SK-N-SH treated with all-trans-retinoic acid at 6 μM for 48 hours (cell line): Measurements from ENCODE around the gene DUOX2.

Experiments
- ATAC-seq: fragments of 200-7000 bp; cut with Tn5 transposase; 3 replicates; pipeline ENCODE4 v1.9.1; 2020; ENCODE audit warnings: mild to moderate bottlenecking, moderate library complexity
- ARNTL ChIP-seq: fragments of 450-650 bp; formaldehyde crosslinking; IDR thresholded peaks from 2 replicates; pipeline ENCODE4 v1.5.0; 2020; ENCODE audit warnings: low read depth, mild to moderate bottlenecking, moderate library complexity, borderline replicate concordance
- BACH2 ChIP-seq: fragments of 250-450 bp; sonication (Bioruptor Pico); IDR thresholded peaks from 2 replicates; pipeline ENCODE4 v1.9.0; 2021; ENCODE audit warnings: mild to moderate bottlenecking, borderline replicate concordance
- CSDC2 ChIP-seq: fragments of 250-450 bp; sonication (Bioruptor Pico); IDR thresholded peaks from 2 replicates; pipeline ENCODE4 v1.5.0; 2020; ENCODE audit warnings: mild to moderate bottlenecking, moderate library complexity
- ESRRG ChIP-seq: fragments of 250-450 bp; sonication (Bioruptor Pico); IDR thresholded peaks from 2 replicates; pipeline ENCODE4 v1.6.1; 2021; ENCODE audit warnings: mild to moderate bottlenecking
- GLIS3 ChIP-seq: fragments of 250-450 bp; sonication (Bioruptor Pico); IDR thresholded peaks from 2 replicates; pipeline ENCODE4 v1.5.0; 2020; ENCODE audit warnings: mild to moderate bottlenecking, moderate library complexity
- OSR1 ChIP-seq: fragments of 250-450 bp; sonication (Bioruptor Pico); IDR thresholded peaks from 2 replicates; pipeline ENCODE4 v1.8.0; 2022; ENCODE audit warnings: moderate library complexity, mild to moderate bottlenecking, inconsistent platforms
- PPARA ChIP-seq: fragments of 250-450 bp; sonication (Bioruptor Pico); IDR thresholded peaks from 2 replicates; pipeline ENCODE4 v1.5.0; 2020; ENCODE audit warnings: mild to moderate bottlenecking, borderline replicate concordance
- RARB ChIP-seq: fragments of 250-450 bp; sonication (Bioruptor Pico); IDR thresholded peaks from 2 replicates; pipeline ENCODE4 v1.8.0; 2021; ENCODE audit warnings: mild to moderate bottlenecking, moderate library complexity
- SNAI2 ChIP-seq: fragments of 250-450 bp; sonication (Bioruptor Pico); IDR thresholded peaks from 2 replicates; pipeline ENCODE4 v1.5.0; 2020; ENCODE audit warnings: mild to moderate bottlenecking, moderate library complexity
- TCF4 ChIP-seq: fragments of 250-450 bp; sonication (Bioruptor Pico); IDR thresholded peaks from 2 replicates; pipeline ENCODE4 v1.8.0; 2021; ENCODE audit warnings: mild to moderate bottlenecking, moderate library complexity, borderline replicate concordance
- TOX ChIP-seq: fragments of 250-450 bp; sonication (Bioruptor Pico); IDR thresholded peaks from 2 replicates; pipeline ENCODE4 v1.8.0; 2021; ENCODE audit warnings: mild to moderate bottlenecking, moderate library complexity, borderline replicate concordance
- ZC3H10 ChIP-seq: fragments of 250-450 bp; sonication (Bioruptor Pico); IDR thresholded peaks from 2 replicates; pipeline ENCODE4 v1.5.1; 2021; ENCODE audit warnings: mild to moderate bottlenecking, moderate library complexity
- ZFP3 ChIP-seq: fragments of 250-450 bp; sonication (Bioruptor Pico); IDR thresholded peaks from 2 replicates; pipeline ENCODE4 v1.5.0; 2020; ENCODE audit warnings: mild to moderate bottlenecking, moderate library complexity
- ZFP30 ChIP-seq: fragments of 450-650 bp; formaldehyde crosslinking; IDR thresholded peaks from 2 replicates; pipeline ENCODE4 v1.5.0; 2022; ENCODE audit warnings: mild to moderate bottlenecking, moderate library complexity
- ZNF565 ChIP-seq: fragments of 450-650 bp; formaldehyde crosslinking; conservative IDR thresholded peaks from 2 replicates; pipeline ENCODE4 v1.5.0; 2020; ENCODE audit warnings: low read depth, mild to moderate bottlenecking, moderate library complexity
- ZNF8 ChIP-seq: fragments of 450-650 bp; formaldehyde crosslinking; IDR thresholded peaks from 2 replicates; pipeline ENCODE4 v1.5.0; 2020; ENCODE audit warnings: mild to moderate bottlenecking, moderate library complexity
- TF ChIP-seq, protein P1 (sequence below): fragments of 250-450 bp; sonication (Bioruptor Pico); IDR thresholded peaks from 2 replicates; pipeline ENCODE4 v1.5.0; 2020; ENCODE audit warnings: mild to moderate bottlenecking, moderate library complexity
- TF ChIP-seq, protein P2 (sequence below): fragments of 250-450 bp; sonication (Bioruptor Pico); IDR thresholded peaks from 2 replicates; pipeline ENCODE4 v1.8.0; 2020; ENCODE audit warnings: mild to moderate bottlenecking, moderate library complexity, borderline replicate concordance
- TF ChIP-seq, protein P3 (sequence below): fragments of 250-450 bp; sonication (Bioruptor Pico); IDR thresholded peaks from 2 replicates; pipeline ENCODE4 v1.5.1; 2021; ENCODE audit warnings: mild to moderate bottlenecking, moderate library complexity
- TF ChIP-seq, protein P4 (sequence below): fragments of 250-450 bp; sonication (Bioruptor Pico); IDR thresholded peaks from 2 replicates; pipeline ENCODE4 v1.8.0; 2021; ENCODE audit warnings: low read depth, mild to moderate bottlenecking, moderate library complexity, borderline replicate concordance
- TF ChIP-seq, protein P5 (sequence below): fragments of 250-450 bp; sonication (Bioruptor Pico); IDR thresholded peaks from 2 replicates; pipeline ENCODE4 v1.5.1; 2020; ENCODE audit warnings: low read depth, mild to moderate bottlenecking, moderate library complexity

The DUOX2 gene

DNA sequence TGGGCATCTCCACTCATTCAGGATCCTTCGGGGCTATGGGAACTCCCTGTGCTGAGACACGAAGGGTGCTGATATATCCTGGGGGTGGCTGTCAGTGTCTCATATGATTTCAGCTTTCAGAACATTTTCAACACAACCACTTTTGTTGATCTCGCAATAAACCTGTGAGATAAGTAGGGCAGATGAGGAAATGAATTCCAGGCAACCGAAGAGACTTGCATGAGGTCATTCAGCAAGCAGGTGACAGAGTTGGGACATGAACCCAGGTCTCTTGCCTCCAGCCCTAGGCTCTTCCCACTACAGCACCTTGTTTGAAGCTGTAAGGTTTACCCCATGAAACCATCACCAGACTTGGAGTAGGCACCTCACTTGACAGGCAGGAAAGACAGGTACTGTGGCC lies 32.4 kb upstream of the DUOX2 start:
- no peak for ATAC-seq
- TF ChIP-seq, protein P1, sequence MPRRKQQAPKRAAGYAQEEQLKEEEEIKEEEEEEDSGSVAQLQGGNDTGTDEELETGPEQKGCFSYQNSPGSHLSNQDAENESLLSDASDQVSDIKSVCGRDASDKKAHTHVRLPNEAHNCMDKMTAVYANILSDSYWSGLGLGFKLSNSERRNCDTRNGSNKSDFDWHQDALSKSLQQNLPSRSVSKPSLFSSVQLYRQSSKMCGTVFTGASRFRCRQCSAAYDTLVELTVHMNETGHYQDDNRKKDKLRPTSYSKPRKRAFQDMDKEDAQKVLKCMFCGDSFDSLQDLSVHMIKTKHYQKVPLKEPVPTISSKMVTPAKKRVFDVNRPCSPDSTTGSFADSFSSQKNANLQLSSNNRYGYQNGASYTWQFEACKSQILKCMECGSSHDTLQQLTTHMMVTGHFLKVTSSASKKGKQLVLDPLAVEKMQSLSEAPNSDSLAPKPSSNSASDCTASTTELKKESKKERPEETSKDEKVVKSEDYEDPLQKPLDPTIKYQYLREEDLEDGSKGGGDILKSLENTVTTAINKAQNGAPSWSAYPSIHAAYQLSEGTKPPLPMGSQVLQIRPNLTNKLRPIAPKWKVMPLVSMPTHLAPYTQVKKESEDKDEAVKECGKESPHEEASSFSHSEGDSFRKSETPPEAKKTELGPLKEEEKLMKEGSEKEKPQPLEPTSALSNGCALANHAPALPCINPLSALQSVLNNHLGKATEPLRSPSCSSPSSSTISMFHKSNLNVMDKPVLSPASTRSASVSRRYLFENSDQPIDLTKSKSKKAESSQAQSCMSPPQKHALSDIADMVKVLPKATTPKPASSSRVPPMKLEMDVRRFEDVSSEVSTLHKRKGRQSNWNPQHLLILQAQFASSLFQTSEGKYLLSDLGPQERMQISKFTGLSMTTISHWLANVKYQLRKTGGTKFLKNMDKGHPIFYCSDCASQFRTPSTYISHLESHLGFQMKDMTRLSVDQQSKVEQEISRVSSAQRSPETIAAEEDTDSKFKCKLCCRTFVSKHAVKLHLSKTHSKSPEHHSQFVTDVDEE = no peak
- TF ChIP-seq TCF4 (CRISPR knock-in tag) = no peak
- TF ChIP-seq, protein P2, sequence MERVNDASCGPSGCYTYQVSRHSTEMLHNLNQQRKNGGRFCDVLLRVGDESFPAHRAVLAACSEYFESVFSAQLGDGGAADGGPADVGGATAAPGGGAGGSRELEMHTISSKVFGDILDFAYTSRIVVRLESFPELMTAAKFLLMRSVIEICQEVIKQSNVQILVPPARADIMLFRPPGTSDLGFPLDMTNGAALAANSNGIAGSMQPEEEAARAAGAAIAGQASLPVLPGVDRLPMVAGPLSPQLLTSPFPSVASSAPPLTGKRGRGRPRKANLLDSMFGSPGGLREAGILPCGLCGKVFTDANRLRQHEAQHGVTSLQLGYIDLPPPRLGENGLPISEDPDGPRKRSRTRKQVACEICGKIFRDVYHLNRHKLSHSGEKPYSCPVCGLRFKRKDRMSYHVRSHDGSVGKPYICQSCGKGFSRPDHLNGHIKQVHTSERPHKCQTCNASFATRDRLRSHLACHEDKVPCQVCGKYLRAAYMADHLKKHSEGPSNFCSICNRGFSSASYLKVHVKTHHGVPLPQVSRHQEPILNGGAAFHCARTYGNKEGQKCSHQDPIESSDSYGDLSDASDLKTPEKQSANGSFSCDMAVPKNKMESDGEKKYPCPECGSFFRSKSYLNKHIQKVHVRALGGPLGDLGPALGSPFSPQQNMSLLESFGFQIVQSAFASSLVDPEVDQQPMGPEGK = no peak
- TF ChIP-seq OSR1 (CRISPR knock-in tag) = no peak
- TF ChIP-seq, protein P3, sequence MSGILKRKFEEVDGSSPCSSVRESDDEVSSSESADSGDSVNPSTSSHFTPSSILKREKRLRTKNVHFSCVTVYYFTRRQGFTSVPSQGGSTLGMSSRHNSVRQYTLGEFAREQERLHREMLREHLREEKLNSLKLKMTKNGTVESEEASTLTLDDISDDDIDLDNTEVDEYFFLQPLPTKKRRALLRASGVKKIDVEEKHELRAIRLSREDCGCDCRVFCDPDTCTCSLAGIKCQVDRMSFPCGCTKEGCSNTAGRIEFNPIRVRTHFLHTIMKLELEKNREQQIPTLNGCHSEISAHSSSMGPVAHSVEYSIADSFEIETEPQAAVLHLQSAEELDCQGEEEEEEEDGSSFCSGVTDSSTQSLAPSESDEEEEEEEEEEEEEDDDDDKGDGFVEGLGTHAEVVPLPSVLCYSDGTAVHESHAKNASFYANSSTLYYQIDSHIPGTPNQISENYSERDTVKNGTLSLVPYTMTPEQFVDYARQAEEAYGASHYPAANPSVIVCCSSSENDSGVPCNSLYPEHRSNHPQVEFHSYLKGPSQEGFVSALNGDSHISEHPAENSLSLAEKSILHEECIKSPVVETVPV (CRISPR knock-in tag) = no peak
- no peak for TF ChIP-seq RARB (CRISPR knock-in tag)

DNA sequence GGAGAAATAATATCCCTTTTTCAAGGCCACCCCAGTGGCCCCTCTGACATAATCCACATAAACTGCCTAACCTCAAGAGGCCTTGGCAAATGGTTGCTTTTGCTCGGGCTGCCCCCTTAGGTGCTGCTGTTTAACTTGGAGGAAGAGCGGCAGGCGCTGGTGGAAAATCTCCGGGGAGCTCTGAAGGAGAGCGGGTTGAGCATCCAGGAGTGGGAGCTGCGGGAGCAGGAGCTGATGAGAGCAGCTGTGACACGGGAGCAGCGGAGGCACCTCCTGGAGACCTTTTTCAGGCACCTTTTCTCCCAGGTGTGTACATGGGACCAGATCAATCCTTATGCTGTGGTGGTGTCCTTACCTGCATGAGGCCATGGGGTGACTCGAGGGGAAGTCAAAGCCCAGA lies 30.8 kb upstream of the DUOX2 start:
- TF ChIP-seq ZC3H10 (CRISPR knock-in tag) (no peak), OSR1 (CRISPR knock-in tag) (no peak)
- ATAC-seq = no peak

DNA sequence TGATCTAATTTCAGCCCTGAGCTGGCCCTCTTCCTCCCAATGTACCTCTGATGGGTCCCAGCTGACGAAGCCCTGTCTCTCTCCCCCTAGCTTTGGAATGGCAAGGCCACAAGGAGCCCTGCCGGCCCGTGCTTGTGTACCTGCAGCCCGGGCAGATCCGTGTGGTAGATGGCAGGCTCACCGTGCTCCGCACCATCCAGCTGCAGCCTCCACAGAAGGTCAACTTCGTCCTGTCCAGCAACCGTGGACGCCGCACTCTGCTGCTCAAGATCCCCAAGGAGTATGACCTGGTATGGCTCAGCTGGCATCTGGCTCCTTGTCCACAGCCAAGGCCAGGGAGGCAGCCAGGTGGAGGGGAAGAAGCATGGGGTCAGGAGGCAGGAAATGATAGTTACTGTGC lies 30.0 kb upstream of the DUOX2 start:
- no peak for TF ChIP-seq ESRRG (CRISPR knock-in tag)
- no peak for TF ChIP-seq TOX
- TF ChIP-seq ARNTL (CRISPR knock-in tag) = no peak
- no peak for TF ChIP-seq ZNF565 (CRISPR knock-in tag)
- TF ChIP-seq, protein P4, sequence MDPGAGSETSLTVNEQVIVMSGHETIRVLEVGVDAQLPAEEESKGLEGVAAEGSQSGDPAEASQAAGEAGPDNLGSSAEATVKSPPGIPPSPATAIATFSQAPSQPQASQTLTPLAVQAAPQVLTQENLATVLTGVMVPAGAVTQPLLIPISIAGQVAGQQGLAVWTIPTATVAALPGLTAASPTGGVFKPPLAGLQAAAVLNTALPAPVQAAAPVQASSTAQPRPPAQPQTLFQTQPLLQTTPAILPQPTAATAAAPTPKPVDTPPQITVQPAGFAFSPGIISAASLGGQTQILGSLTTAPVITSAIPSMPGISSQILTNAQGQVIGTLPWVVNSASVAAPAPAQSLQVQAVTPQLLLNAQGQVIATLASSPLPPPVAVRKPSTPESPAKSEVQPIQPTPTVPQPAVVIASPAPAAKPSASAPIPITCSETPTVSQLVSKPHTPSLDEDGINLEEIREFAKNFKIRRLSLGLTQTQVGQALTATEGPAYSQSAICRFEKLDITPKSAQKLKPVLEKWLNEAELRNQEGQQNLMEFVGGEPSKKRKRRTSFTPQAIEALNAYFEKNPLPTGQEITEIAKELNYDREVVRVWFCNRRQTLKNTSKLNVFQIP (CRISPR knock-in tag) = no peak
- no peak for TF ChIP-seq ZFP30 (CRISPR knock-in tag)
- no peak for TF ChIP-seq ZNF8
- TF ChIP-seq, protein P3 (CRISPR knock-in tag) = no peak
- TF ChIP-seq, protein P1 = no peak
- TF ChIP-seq ZC3H10 (CRISPR knock-in tag) = no peak
- TF ChIP-seq, protein P2 = no peak
- no peak for TF ChIP-seq ZFP3 (CRISPR knock-in tag)
- no peak for TF ChIP-seq OSR1 (CRISPR knock-in tag)
- no peak for TF ChIP-seq BACH2 (CRISPR knock-in tag)
- no peak for TF ChIP-seq GLIS3 (CRISPR knock-in tag)
- no peak for TF ChIP-seq RARB (CRISPR knock-in tag)
- no peak for TF ChIP-seq PPARA (CRISPR knock-in tag)
- TF ChIP-seq, protein P5, sequence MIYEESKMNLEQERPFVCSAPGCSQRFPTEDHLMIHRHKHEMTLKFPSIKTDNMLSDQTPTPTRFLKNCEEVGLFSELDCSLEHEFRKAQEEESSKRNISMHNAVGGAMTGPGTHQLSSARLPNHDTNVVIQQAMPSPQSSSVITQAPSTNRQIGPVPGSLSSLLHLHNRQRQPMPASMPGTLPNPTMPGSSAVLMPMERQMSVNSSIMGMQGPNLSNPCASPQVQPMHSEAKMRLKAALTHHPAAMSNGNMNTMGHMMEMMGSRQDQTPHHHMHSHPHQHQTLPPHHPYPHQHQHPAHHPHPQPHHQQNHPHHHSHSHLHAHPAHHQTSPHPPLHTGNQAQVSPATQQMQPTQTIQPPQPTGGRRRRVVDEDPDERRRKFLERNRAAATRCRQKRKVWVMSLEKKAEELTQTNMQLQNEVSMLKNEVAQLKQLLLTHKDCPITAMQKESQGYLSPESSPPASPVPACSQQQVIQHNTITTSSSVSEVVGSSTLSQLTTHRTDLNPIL (CRISPR knock-in tag) = no peak
- no peak for TF ChIP-seq CSDC2 (CRISPR knock-in tag)
- TF ChIP-seq SNAI2 (CRISPR knock-in tag) = no peak
- ATAC-seq = no peak
